ENCODE measurements around the gene COL26A1.

DNA sequence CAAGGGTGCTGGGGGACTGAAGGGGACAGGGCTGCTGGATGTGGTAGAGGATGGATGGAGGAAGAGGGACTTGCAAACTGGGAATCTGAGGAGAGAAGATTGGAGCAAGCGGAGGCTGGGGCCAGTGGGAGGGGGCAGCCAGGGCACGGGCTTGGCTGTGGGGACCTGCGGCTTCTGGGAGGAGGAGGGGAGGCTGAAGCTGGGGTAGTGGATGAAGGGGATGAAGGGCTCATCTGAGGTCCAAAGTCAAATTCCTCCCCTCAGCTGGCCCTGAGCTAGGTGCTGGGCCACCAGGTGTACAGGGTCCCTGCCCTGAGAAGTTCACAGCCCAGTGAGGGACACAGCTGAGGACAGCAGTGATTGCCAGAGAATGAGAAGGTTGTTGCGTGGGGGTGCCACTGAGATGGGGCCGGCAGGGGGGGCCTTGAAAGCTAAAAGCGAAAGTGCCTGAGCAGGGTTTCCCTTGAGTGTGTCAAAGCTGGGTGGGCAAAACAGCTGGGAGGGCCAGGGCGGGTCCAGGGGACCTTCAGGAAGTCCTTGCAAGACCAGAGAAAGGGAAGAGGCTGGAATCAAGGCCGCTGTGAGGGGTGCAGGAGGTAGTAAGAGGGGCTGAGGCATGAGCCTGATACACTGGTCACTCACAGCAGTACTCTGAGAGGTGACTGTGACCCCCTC, 191.2 kb downstream of the COL26A1 start:
- TF ChIP-seq, protein P1, sequence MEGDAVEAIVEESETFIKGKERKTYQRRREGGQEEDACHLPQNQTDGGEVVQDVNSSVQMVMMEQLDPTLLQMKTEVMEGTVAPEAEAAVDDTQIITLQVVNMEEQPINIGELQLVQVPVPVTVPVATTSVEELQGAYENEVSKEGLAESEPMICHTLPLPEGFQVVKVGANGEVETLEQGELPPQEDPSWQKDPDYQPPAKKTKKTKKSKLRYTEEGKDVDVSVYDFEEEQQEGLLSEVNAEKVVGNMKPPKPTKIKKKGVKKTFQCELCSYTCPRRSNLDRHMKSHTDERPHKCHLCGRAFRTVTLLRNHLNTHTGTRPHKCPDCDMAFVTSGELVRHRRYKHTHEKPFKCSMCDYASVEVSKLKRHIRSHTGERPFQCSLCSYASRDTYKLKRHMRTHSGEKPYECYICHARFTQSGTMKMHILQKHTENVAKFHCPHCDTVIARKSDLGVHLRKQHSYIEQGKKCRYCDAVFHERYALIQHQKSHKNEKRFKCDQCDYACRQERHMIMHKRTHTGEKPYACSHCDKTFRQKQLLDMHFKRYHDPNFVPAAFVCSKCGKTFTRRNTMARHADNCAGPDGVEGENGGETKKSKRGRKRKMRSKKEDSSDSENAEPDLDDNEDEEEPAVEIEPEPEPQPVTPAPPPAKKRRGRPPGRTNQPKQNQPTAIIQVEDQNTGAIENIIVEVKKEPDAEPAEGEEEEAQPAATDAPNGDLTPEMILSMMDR (conservative IDR thresholded peaks at IDR 0.05; ENCODE audit: low read depth, low read length), result no peak
- TF ChIP-seq EZH2 (IDR thresholded peaks at IDR 0.05; ENCODE audit: low read length, unreplicated experiment) (no peak), EZH2phosphoT487 (IDR thresholded peaks at IDR 0.05; ENCODE audit: borderline replicate concordance, low read length) (no peak)

Data from PC-3 (cell line).